ENCODE results near the gene ANO2. TPM values are rescaled to one million over a fixed set of nuclear protein-coding genes. Genes with fewer than 3 reads are reported as not detected.

The ANO2 gene
- total RNA-seq, 2 donors from 2014 or later: 6.7 to 18.5 TPM

GRCh38 chr12:5881666-5882065 is 63.4 kb downstream of the ANO2 start:
- Histone ChIP-seq H3K27me3 (replicated peaks; ENCODE audit: insufficient read depth) (no peaks in the 10 kb centered on the region), H3K36me3 (no peaks in the 10 kb centered on the region), H3K4me3 (no peak overlapping the region), H3K27ac (no peak overlapping the region), H3K9me3 (no peaks in the 10 kb centered on the region), H3K4me1 (ENCODE audit: control insufficient read depth in 1 of 2, low read depth in 2 of 2) (no peaks in the 10 kb centered on the region)
- TF ChIP-seq CTCF (IDR thresholded peaks at IDR 0.05): no peak
- no peak for ATAC-seq (ENCODE audit: insufficient number of reproducible peaks, low FRiP score, low read depth)
- DNase-seq (ENCODE audit: low spot score): no peak

GRCh38 chr12:5881101-5881606 is 63.9 kb downstream of the ANO2 start:
- ATAC-seq (ENCODE audit: insufficient number of reproducible peaks, low FRiP score, low read depth): no peak
- no peaks in the 10 kb centered on the region for H3K4me1 ChIP-seq (ENCODE audit: control insufficient read depth in 1 of 2, low read depth in 2 of 2)
- no peaks in the 10 kb centered on the region for H3K27me3 ChIP-seq (replicated peaks; ENCODE audit: insufficient read depth)
- no peaks in the 10 kb centered on the region for H3K36me3 ChIP-seq
- no peak overlapping the region for H3K27ac ChIP-seq
- no peak overlapping the region for H3K4me3 ChIP-seq
- no peaks in the 10 kb centered on the region for H3K9me3 ChIP-seq
- no peak for DNase-seq (ENCODE audit: low spot score)
- no peak for TF ChIP-seq CTCF (IDR thresholded peaks at IDR 0.05)

- DNase-seq (ENCODE audit: low spot score) (no peak), ATAC-seq (ENCODE audit: insufficient number of reproducible peaks, low FRiP score, low read depth) (no peak)
- Histone ChIP-seq H3K27me3 (replicated peaks; ENCODE audit: insufficient read depth) (no peaks in the 10 kb centered on the region), H3K27ac (no peak overlapping the region), H3K4me3 (no peak overlapping the region), H3K36me3 (no peaks in the 10 kb centered on the region), H3K9me3 (no peaks in the 10 kb centered on the region), H3K4me1 (ENCODE audit: control insufficient read depth in 1 of 2, low read depth in 2 of 2) (no peaks in the 10 kb centered on the region)
- TF ChIP-seq CTCF (IDR thresholded peaks at IDR 0.05): no peak
These were observed 69.2 kb downstream of the ANO2 start for GRCh38 chr12:5875851-5876250.

GRCh38 chr12:5874514-5874913 is 70.5 kb downstream of the ANO2 start:
- Histone ChIP-seq H3K36me3 (no peaks in the 10 kb centered on the region), H3K27me3 (replicated peaks; ENCODE audit: insufficient read depth) (no peaks in the 10 kb centered on the region), H3K4me3 (no peak overlapping the region), H3K27ac (no peak overlapping the region), H3K4me1 (ENCODE audit: control insufficient read depth in 1 of 2, low read depth in 2 of 2) (no peaks in the 10 kb centered on the region), H3K9me3 (no peaks in the 10 kb centered on the region)
- ATAC-seq (ENCODE audit: insufficient number of reproducible peaks, low FRiP score, low read depth) (no peak), DNase-seq (ENCODE audit: low spot score) (no peak)
- TF ChIP-seq CTCF (IDR thresholded peaks at IDR 0.05): no peak

- DNase-seq (ENCODE audit: low spot score) (no peak), ATAC-seq (ENCODE audit: insufficient number of reproducible peaks, low FRiP score, low read depth) (no peak)
- Histone ChIP-seq H3K36me3 (no peaks in the 10 kb centered on the region), H3K27ac (no peak overlapping the region), H3K9me3 (no peaks in the 10 kb centered on the region), H3K27me3 (replicated peaks; ENCODE audit: insufficient read depth) (no peaks in the 10 kb centered on the region), H3K4me3 (no peak overlapping the region), H3K4me1 (ENCODE audit: control insufficient read depth in 1 of 2, low read depth in 2 of 2) (no peaks in the 10 kb centered on the region)
- no peak for TF ChIP-seq CTCF (IDR thresholded peaks at IDR 0.05)
These were observed 71.7 kb downstream of the ANO2 start for GRCh38 chr12:5873281-5873919.

Data from thoracic aorta (tissue), 2 donors.